LNCaP clone FGC (cell line): ENCODE results near the gene BICD2.

ENCODE experiments used
- DNase-seq: peaks from one replicate; pipeline ENCODE4 v3.0.0-alpha.2; 2011; ENCODE audit warnings: low read depth
- H3K4me3 ChIP-seq: 2 replicates; pipeline ENCODE4 v1.5.1; 2011; ENCODE audit warnings: mild to moderate bottlenecking, low read depth, low read length, control low read depth
- CTCF ChIP-seq: IDR thresholded peaks from 2 replicates; pipeline ENCODE4 v1.5.1; 2012; ENCODE audit warnings: mild to moderate bottlenecking; ENCODE audit not compliant: control insufficient read depth, insufficient read depth; ENCODE audit errors: extremely low read depth

BICD2 gene

GRCh38 chr9:92663126-92663525, 101.5 kb downstream of the BICD2 start:
- TF ChIP-seq CTCF, result no peak
- no peak overlapping the region for H3K4me3 ChIP-seq
- DNase-seq, result no peak

- TF ChIP-seq CTCF, result no peak
- no peak for DNase-seq
- H3K4me3 ChIP-seq, result no peak overlapping the region
Measured at GRCh38 chr9:92661743-92662142, 102.9 kb downstream of the BICD2 start.
